SK-N-SH (cell line): Measurements from ENCODE around the gene CXCL10. TPM values are rescaled to one million over a fixed set of nuclear protein-coding genes. Genes with fewer than 3 reads are reported as not detected.
A peak's percentile ranks its signal among the peaks of the same experiment; 100 is the strongest.

Experiments used
- CTCF ChIA-PET: fragments of 300-600, 350-600 bp; formaldehyde crosslinking; extraction: SDS; loops from one replicate; lab custom pipeline; 2021; lab: Yijun Ruan, JAX
- POLR2A ChIA-PET: fragments of 350-600 bp; sonication (Branson Sonifier 250); formaldehyde crosslinking; extraction: SDS; loops from one replicate; lab custom pipeline; 2020; ENCODE audit warnings: antibody characterized with exemption, inconsistent platforms; lab: Yijun Ruan, JAX
- DNase-seq: peaks from one replicate; pipeline ENCODE4 v3.0.0; 2012
- H2AFZ ChIP-seq: fragments of 200-600 bp; sonication (generic); 2 replicates; pipeline ENCODE4 v1.8.1; 2016; ENCODE audit warnings: antibody characterized with exemption, mild to moderate bottlenecking, low read depth
- H3F3A ChIP-seq: fragments of 200-600 bp; sonication (generic); replicated peaks from 2 replicates; pipeline ENCODE3; 2016; ENCODE audit warnings: antibody characterized with exemption, mild to moderate bottlenecking; ENCODE audit not compliant: insufficient read depth
- H3K27ac ChIP-seq, 2 experiments: fragments of 200-500 bp in 1 of 2; fragments of 200-600 bp in 1 of 2; sonication (Bioruptor generic) in 1 of 2; sonication (generic), shearing (Covaris generic) in 1 of 2; 2 replicates each; pipeline versions ENCODE4 v1.5.1 to v1.6.1; 2014 to 2016; ENCODE audit warnings: low read depth in 2 of 2, inconsistent platforms in 1 of 2, low read length in 1 of 2, mild to moderate bottlenecking in 1 of 2, mixed read lengths in 1 of 2
- H3K27me3 ChIP-seq: fragments of 200-600 bp; sonication (generic), shearing (Covaris generic); 2 replicates; pipeline ENCODE4 v1.6.1; 2016; ENCODE audit warnings: mixed run types; ENCODE audit not compliant: insufficient read depth
- H3K36me3 ChIP-seq, 2 experiments: fragments of 200-500 bp in 1 of 2; fragments of 200-600 bp in 1 of 2; sonication (Bioruptor generic) in 1 of 2; sonication (generic) in 1 of 2; replicated peaks in 1 of 2; 2 replicates each; pipeline versions ENCODE3 to v1.5.1; 2014 to 2016; ENCODE audit warnings: low read length in 1 of 2, mild to moderate bottlenecking in 1 of 2; ENCODE audit not compliant: insufficient read depth in 2 of 2, control insufficient read depth in 1 of 2
- H3K4me1 ChIP-seq, 2 experiments: fragments of 200-500 bp in 1 of 2; fragments of 200-600 bp in 1 of 2; sonication (Bioruptor generic) in 1 of 2; sonication (generic), shearing (Covaris generic) in 1 of 2; 2 replicates each; pipeline versions ENCODE4 v1.5.1 to v1.6.1; 2014 to 2016; ENCODE audit warnings: low read depth in 1 of 2, low read length in 1 of 2, mixed run types in 1 of 2; ENCODE audit not compliant: insufficient read depth in 2 of 2, control insufficient read depth in 1 of 2
- H3K4me2 ChIP-seq: fragments of 200-600 bp; sonication (generic), shearing (Covaris generic); 2 replicates; pipeline ENCODE4 v1.6.1; 2017; ENCODE audit warnings: mixed run types
- H3K4me3 ChIP-seq, 2 experiments: fragments of 200-500 bp in 1 of 2; fragments of 200-600 bp in 1 of 2; sonication (Bioruptor generic) in 1 of 2; sonication (generic), shearing (Covaris generic) in 1 of 2; 2 replicates each; pipeline versions ENCODE4 v1.5.1 to v1.8.1; 2014 to 2016; ENCODE audit warnings: low read depth in 2 of 2, inconsistent platforms in 1 of 2, low read length in 1 of 2, mild to moderate bottlenecking in 1 of 2, mixed read lengths in 1 of 2, moderate library complexity in 1 of 2
- H3K79me2 ChIP-seq: fragments of 200-600 bp; sonication (generic); 2 replicates; pipeline ENCODE4 v1.8.1; 2017; ENCODE audit warnings: mild to moderate bottlenecking; ENCODE audit not compliant: insufficient read depth
- H3K9ac ChIP-seq: fragments of 200-600 bp; sonication (generic); 2 replicates; pipeline ENCODE4 v1.6.1; 2017; ENCODE audit warnings: mixed run types
- H3K9me2 ChIP-seq: fragments of 200-600 bp; sonication (generic); 2 replicates; pipeline ENCODE4 v1.6.1; 2017; ENCODE audit warnings: mixed run types
- H3K9me3 ChIP-seq: fragments of 200-600 bp; sonication (generic); 2 replicates; pipeline ENCODE4 v1.6.1; 2017; ENCODE audit warnings: mixed run types, mild to moderate bottlenecking, moderate library complexity
- H4K20me1 ChIP-seq: fragments of 200-600 bp; sonication (generic); 2 replicates; pipeline ENCODE4 v1.6.1; 2017; ENCODE audit warnings: mild to moderate bottlenecking, mixed run types; ENCODE audit not compliant: insufficient read depth
- ELF1 ChIP-seq: IDR thresholded peaks from 2 replicates; pipeline ENCODE4 v1.4.0; 2012
- EZH2phosphoT487 ChIP-seq: fragments of 200-600 bp; sonication (generic); IDR thresholded peaks from 2 replicates; pipeline ENCODE4 v1.6.1; 2017; ENCODE audit warnings: low read depth, mixed run types, mild to moderate bottlenecking, antibody characterized with exemption, moderate library complexity, borderline replicate concordance
- FOSL2 ChIP-seq: IDR thresholded peaks from 2 replicates; pipeline ENCODE4 v1.4.0; 2012; ENCODE audit warnings: low read depth, mild to moderate bottlenecking, moderate library complexity, borderline replicate concordance
- FOXJ3 ChIP-seq: sonication (generic); formaldehyde crosslinking; IDR thresholded peaks from 2 replicates; pipeline ENCODE4 v1.5.1; 2020; ENCODE audit warnings: mild to moderate bottlenecking, missing genetic modification reagents
- FOXM1 ChIP-seq: IDR thresholded peaks from 2 replicates; pipeline ENCODE4 v1.4.0; 2012; ENCODE audit warnings: low read depth, mild to moderate bottlenecking
- GABPA ChIP-seq: IDR thresholded peaks from 2 replicates; pipeline ENCODE4 v1.4.0; 2012; ENCODE audit warnings: low read depth, mild to moderate bottlenecking
- JUND ChIP-seq: IDR thresholded peaks from 2 replicates; pipeline ENCODE4 v1.4.0; 2012
- MAX ChIP-seq: IDR thresholded peaks from 2 replicates; pipeline ENCODE4 v1.4.0; 2012; ENCODE audit warnings: low read depth
- MEF2A ChIP-seq: IDR thresholded peaks from 2 replicates; pipeline ENCODE4 v1.4.0; 2012; ENCODE audit warnings: low read depth, borderline replicate concordance
- MXI1 ChIP-seq: IDR thresholded peaks from 2 replicates; pipeline ENCODE4 v1.6.1; 2012; ENCODE audit warnings: mild to moderate bottlenecking, low read depth, low read length, improper control_type of control experiment
- NFIC ChIP-seq: IDR thresholded peaks from 2 replicates; pipeline ENCODE4 v1.4.0; 2012; ENCODE audit warnings: borderline replicate concordance
- POLR2AphosphoS5 ChIP-seq: IDR thresholded peaks from 2 replicates; pipeline ENCODE4 v1.6.1; 2012; ENCODE audit warnings: low read depth, low read length
- RAD21 ChIP-seq: IDR thresholded peaks from 2 replicates; pipeline ENCODE4 v1.6.1; 2012; ENCODE audit warnings: mild to moderate bottlenecking, low read length
- RFX5 ChIP-seq: IDR thresholded peaks from 2 replicates; pipeline ENCODE4 v1.6.1; 2012; ENCODE audit warnings: mild to moderate bottlenecking, improper control_type of control experiment, low read length
- RXRA ChIP-seq: IDR thresholded peaks from 2 replicates; pipeline ENCODE4 v1.4.0; 2012; ENCODE audit warnings: low read depth, mild to moderate bottlenecking, borderline replicate concordance
- SIN3A ChIP-seq: IDR thresholded peaks from 2 replicates; pipeline ENCODE4 v1.6.1; 2012; ENCODE audit warnings: low read depth, mild to moderate bottlenecking, low read length, moderate library complexity, borderline replicate concordance
- TEAD4 ChIP-seq: IDR thresholded peaks from 2 replicates; pipeline ENCODE4 v1.4.0; 2012; ENCODE audit warnings: mild to moderate bottlenecking, borderline replicate concordance; ENCODE audit not compliant: insufficient read depth
- USF1 ChIP-seq: IDR thresholded peaks from 2 replicates; pipeline ENCODE4 v1.4.0; 2012; ENCODE audit warnings: low read depth, borderline replicate concordance
- YY1 ChIP-seq: IDR thresholded peaks from 2 replicates; pipeline ENCODE4 v1.4.0; 2012; ENCODE audit warnings: low read depth, mild to moderate bottlenecking
- ZBTB33 ChIP-seq: IDR thresholded peaks from 2 replicates; pipeline ENCODE4 v1.4.0; 2012; ENCODE audit warnings: low read depth, borderline replicate concordance
- WGBS: methylation state at CpG from one replicate; pipeline ENCODE4 v1.1.6; 2017; ENCODE audit warnings: low lambda C conversion rate; 5-methylcytosine and 5-hydroxymethylcytosine counted together
- polyA plus RNA-seq, 3 experiments: library from polyadenylated mRNA; depleted of rRNA; stranded (reverse); fragments of >200 nt; gene quantifications; 2 replicates each; pipeline ENCODE4 v1.2.3, GENCODE V29; 2012
- TF ChIP-seq, protein P1 (sequence below): fragments of 150-350 bp; IDR thresholded peaks from 2 replicates; pipeline ENCODE4 v1.6.1; 2016; ENCODE audit warnings: mild to moderate bottlenecking, low read depth, low read length

The CXCL10 gene
- polyA plus RNA-seq, 1 of the 3 experiments (the other 2 are of a cell fraction): not detected

DNA sequence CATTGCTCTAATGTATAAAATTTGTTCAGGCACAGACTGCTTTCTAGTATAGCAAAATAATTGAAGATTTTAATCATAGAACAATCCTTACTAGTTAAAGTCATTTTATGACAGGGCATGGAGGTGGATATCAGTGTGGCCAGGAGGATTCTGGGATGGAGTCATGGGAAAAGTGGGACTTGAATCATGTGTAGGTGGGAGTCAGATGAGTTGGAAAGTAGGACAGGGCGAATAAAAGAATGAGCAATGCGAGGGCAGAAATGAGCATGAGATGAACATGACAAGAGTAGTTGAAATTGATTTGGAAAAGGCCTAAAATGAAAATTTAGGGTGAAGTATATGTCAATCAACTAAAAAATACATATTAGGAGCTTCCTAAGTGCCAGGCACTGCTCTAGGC lies 25.4 kb downstream of the CXCL10 start:
- Histone ChIP-seq H3K4me2 (no peak overlapping the region), H3K4me1 (no peaks in the 10 kb centered on the region), H3K79me2 (no peaks in the 10 kb centered on the region), H3K36me3 (no peaks in the 10 kb centered on the region), H4K20me1 (no peaks in the 10 kb centered on the region), H3F3A (no peaks in the 10 kb centered on the region), H2AFZ (no peak overlapping the region), H3K9me2 (no peaks in the 10 kb centered on the region), H3K4me3 (no peak overlapping the region), H3K9ac (no peak overlapping the region), H3K27ac (no peak overlapping the region), H3K9me3 (no peaks in the 10 kb centered on the region), H3K27me3 (peaks cover 5% of the 10 kb centered on the region; the same call in 1 of the 2 replicates)
- 77% methylated on average over 2 of the region's 2 CpGs for WGBS
- ChIA-PET CTCF (interaction anchor here (2.6 kb wide), 4 partner anchors 67 to 103 kb away, joined by 14 to 29 read pairs (median 16); partner anchors contain the start of gene ART3), POLR2A (no interaction called here)
- DNase-seq: no peak
- no peak for TF ChIP-seq YY1
- TF ChIP-seq FOSL2: no peak
- no peak for TF ChIP-seq GABPA
- TF ChIP-seq TEAD4: no peak
- TF ChIP-seq FOXM1: no peak
- no peak for TF ChIP-seq MAX
- TF ChIP-seq POLR2AphosphoS5: no peak
- TF ChIP-seq FOXJ3 (CRISPR knock-in tag): no peak
- no peak for TF ChIP-seq JUND
- no peak for TF ChIP-seq ELF1
- TF ChIP-seq MXI1: no peak
- no peak for TF ChIP-seq ZBTB33
- no peak for TF ChIP-seq NFIC
- TF ChIP-seq RXRA: no peak
- no peak for TF ChIP-seq MEF2A
- TF ChIP-seq USF1: no peak
- no peak for TF ChIP-seq RFX5
- TF ChIP-seq SIN3A: no peak

DNA sequence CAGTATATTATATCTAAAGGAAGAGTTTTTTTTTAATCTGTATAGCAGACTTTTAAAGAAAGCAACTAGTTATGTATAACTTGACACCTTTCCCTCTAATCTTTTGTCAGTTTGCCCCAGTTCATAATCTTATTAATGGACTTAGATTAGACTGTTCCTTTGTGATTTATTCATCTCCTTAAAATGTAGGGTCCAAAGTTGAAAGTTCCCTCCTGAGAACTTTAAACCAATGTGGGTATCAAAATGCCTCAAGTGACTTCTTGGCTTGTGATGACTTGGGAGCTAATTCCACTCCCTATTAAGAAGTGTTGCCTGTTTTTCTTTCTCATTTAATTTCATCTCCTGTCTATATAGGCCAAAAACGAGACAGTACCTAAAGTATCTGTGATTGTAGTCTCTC lies 26.2 kb downstream of the CXCL10 start:
- H3K4me3 ChIP-seq: no peak overlapping the region
- no peaks in the 10 kb centered on the region for H4K20me1 ChIP-seq
- ChIA-PET POLR2A (no interaction called here), CTCF (interaction anchor here (0.9 to 2.6 kb wide), 11 partner anchors 15 to 381 kb away, joined by 3 to 29 read pairs (median 11); partner anchors contain the start of genes ART3 and CXCL10)
- WGBS: 40% methylated on average over 1 of the region's 1 CpG
- no peak overlapping the region for H3K27ac ChIP-seq
- no peak overlapping the region for H3K9ac ChIP-seq
- H3F3A ChIP-seq: no peaks in the 10 kb centered on the region
- H3K36me3 ChIP-seq: no peaks in the 10 kb centered on the region
- DNase-seq: no peak
- no peaks in the 10 kb centered on the region for H3K4me1 ChIP-seq
- H3K9me3 ChIP-seq: no peaks in the 10 kb centered on the region
- no peak overlapping the region for H3K4me2 ChIP-seq
- H3K27me3 ChIP-seq: peaks cover 5% of the 10 kb centered on the region; the same call in 1 of the 2 replicates
- no peaks in the 10 kb centered on the region for H3K79me2 ChIP-seq
- no peak for TF ChIP-seq FOXM1
- TF ChIP-seq RXRA: no peak
- no peak for TF ChIP-seq POLR2AphosphoS5
- TF ChIP-seq FOXJ3 (CRISPR knock-in tag): no peak
- TF ChIP-seq RAD21: no peak
- TF ChIP-seq MEF2A: no peak
- TF ChIP-seq JUND: no peak
- no peak for TF ChIP-seq EZH2phosphoT487
- no peak for TF ChIP-seq YY1
- TF ChIP-seq, protein P1, sequence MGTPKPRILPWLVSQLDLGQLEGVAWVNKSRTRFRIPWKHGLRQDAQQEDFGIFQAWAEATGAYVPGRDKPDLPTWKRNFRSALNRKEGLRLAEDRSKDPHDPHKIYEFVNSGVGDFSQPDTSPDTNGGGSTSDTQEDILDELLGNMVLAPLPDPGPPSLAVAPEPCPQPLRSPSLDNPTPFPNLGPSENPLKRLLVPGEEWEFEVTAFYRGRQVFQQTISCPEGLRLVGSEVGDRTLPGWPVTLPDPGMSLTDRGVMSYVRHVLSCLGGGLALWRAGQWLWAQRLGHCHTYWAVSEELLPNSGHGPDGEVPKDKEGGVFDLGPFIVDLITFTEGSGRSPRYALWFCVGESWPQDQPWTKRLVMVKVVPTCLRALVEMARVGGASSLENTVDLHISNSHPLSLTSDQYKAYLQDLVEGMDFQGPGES: no peak
- no peak for TF ChIP-seq MAX
- no peak for TF ChIP-seq NFIC
- H3K9me2 ChIP-seq: no peaks in the 10 kb centered on the region
- 0 out of 2 replicates have a peak overlapping the region, but pooled peaks have one; percentile 53 for H2AFZ ChIP-seq
